Small intestine (tissue), 7 donors: Measurements from ENCODE around the gene TALDO1. TPM values are rescaled to one million over a fixed set of nuclear protein-coding genes. Genes with fewer than 3 reads are reported as not detected.

Experiments used
- DNase-seq, 2 donors: peaks; one replicate each; pipeline versions ENCODE4 v3.0.0 to v3.0.0-alpha.2; 2013
- FAIRE-seq: peaks from 2 replicates; lab custom pipeline; 2012; peaks lifted over from hg19 to GRCh38; lab: Jason Lieb, UNC
- H3K27ac ChIP-seq, 3 donors: one replicate each; pipeline ENCODE4 v1.5.1; 2013; ENCODE audit warnings: low read length in 2 of 3, mild to moderate bottlenecking in 2 of 3, control low read depth in 1 of 3, inconsistent platforms in 1 of 3, low read depth in 1 of 3, moderate library complexity in 1 of 3
- H3K27me3 ChIP-seq, 3 donors: one replicate each; pipeline ENCODE4 v1.6.1; 2013; ENCODE audit warnings: low read length in 3 of 3, inconsistent platforms in 1 of 3; ENCODE audit not compliant: control insufficient read depth in 3 of 3, insufficient read depth in 3 of 3
- H3K36me3 ChIP-seq, 3 donors: one replicate each; pipeline ENCODE4 v1.6.1; 2013; ENCODE audit warnings: low read length in 3 of 3, inconsistent platforms in 1 of 3, low read depth in 1 of 3, mild to moderate bottlenecking in 1 of 3, moderate library complexity in 1 of 3; ENCODE audit not compliant: control insufficient read depth in 3 of 3, insufficient read depth in 2 of 3
- H3K4me1 ChIP-seq, 3 donors: one replicate each; pipeline ENCODE4 v1.6.1; 2013; ENCODE audit warnings: low read length in 2 of 3, inconsistent platforms in 1 of 3, low read depth in 1 of 3, mild to moderate bottlenecking in 1 of 3, moderate library complexity in 1 of 3; ENCODE audit not compliant: control insufficient read depth in 3 of 3, insufficient read depth in 2 of 3
- H3K4me3 ChIP-seq, 3 donors: one replicate each; pipeline ENCODE4 v1.5.1; 2013; ENCODE audit warnings: low read length in 3 of 3, control low read depth in 1 of 3, inconsistent platforms in 1 of 3, low read depth in 1 of 3, mild to moderate bottlenecking in 1 of 3, moderate library complexity in 1 of 3
- H3K9me3 ChIP-seq, 2 donors: one replicate each; pipeline ENCODE4 v1.6.1; 2013; ENCODE audit warnings: low read depth in 1 of 2, low read length in 1 of 2; ENCODE audit not compliant: control insufficient read depth in 2 of 2, insufficient read depth in 1 of 2
- WGBS, 3 donors: extraction: QIAGEN DNeasy Blood & Tissue Kit; methylation state at CpG; one replicate each; pipeline ENCODE4 v1.1.7; 2013; 5-methylcytosine and 5-hydroxymethylcytosine counted together
- polyA plus RNA-seq, 4 donors: library from polyadenylated mRNA; stranded (reverse) in 3 of 4; unstranded in 1 of 4; fragments of 200-250 nt in 3 of 4; fragments of 120-200 nt in 1 of 4; gene quantifications; one replicate each; pipeline versions ENCODE4 v1.2.1 to v1.2.3, GENCODE V29; 2013
- donor health status: healthy with polysubstance abuse.
- donor health status: control.
- donor health status: control.
- donor health status: Bipolar disorder and iron deficiency.
- donor health status: healthy.

TALDO1 gene
- polyA plus RNA-seq, 4 donors = 97.9 to 188 (median 174) TPM

- Histone ChIP-seq H3K4me3 (no peak overlapping the region), H3K27me3 (peaks cover 0 to 32% (median 0%) of the 10 kb centered on the region in 3 donors), H3K9me3 (no peaks in the 10 kb centered on the region), H3K36me3 (peaks cover 0 to 29% (median 0%) of the 10 kb centered on the region in 3 donors), H3K4me1 (peaks cover 0 to 19% (median 0%) of the 10 kb centered on the region in 3 donors), H3K27ac (no peak overlapping the region)
- DNase-seq (no peak), FAIRE-seq (no peak)
- WGBS, 3 donors = 83 to 88% (median 87%) methylated on average over 22 to 24 of the region's 24 CpGs
Measured at GRCh38 chr11:787084-787675, 39.9 kb downstream of the TALDO1 start.

DNA sequence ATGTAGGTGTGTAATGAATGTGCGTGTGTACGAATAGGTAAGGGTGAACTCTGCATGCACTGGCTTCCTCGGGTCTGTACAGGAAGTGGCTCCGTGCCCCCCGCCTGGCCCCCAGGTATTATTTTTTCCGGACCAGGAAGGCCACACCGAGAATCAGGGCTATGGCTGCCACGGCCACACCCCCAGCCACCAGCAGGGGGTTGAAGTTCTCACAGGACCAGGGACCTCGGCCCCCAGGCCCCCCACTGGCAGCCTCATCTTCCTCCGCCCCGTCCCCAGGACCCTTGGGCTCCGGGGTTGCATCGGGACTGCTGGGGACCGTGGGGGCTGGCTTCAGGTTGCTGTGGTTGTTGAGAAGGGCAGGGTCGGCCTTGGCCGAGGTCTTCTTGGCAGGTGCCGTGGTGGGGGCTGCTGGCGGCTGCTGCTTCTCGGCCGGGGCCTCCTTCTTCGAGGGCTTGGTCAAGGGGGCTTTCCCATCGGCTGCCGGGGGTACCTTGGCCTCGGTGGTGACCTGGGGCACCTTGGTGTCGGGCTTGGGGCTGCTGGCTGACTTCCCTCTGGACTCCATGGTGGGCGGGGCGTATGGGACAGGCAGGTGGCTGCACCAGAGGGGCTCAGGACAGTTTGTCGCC, 40.9 kb downstream of the TALDO1 start:
- no peaks in the 10 kb centered on the region for H3K9me3 ChIP-seq
- peaks cover 0 to 37% (median 5%) of the 10 kb centered on the region in 3 donors for H3K36me3 ChIP-seq
- FAIRE-seq (no peak), DNase-seq (no peak)
- H3K4me1 ChIP-seq = peaks cover 0 to 15% (median 0%) of the 10 kb centered on the region in 3 donors
- no peak overlapping the region for H3K27ac ChIP-seq
- 17 to 57% (median 24%) methylated on average over 24 to 28 of the region's 28 CpGs for WGBS, 3 donors
- H3K4me3 ChIP-seq = no peak overlapping the region
- peaks cover 0 to 32% (median 0%) of the 10 kb centered on the region in 3 donors for H3K27me3 ChIP-seq

- H3K4me3 ChIP-seq = no peak overlapping the region
- WGBS, 3 donors = 15 to 31% (median 18%) methylated on average over 29 to 31 of the region's 31 CpGs
- FAIRE-seq = no peak
Measured at GRCh38 chr11:788953-789940, 42.0 kb downstream of the TALDO1 start.

DNA sequence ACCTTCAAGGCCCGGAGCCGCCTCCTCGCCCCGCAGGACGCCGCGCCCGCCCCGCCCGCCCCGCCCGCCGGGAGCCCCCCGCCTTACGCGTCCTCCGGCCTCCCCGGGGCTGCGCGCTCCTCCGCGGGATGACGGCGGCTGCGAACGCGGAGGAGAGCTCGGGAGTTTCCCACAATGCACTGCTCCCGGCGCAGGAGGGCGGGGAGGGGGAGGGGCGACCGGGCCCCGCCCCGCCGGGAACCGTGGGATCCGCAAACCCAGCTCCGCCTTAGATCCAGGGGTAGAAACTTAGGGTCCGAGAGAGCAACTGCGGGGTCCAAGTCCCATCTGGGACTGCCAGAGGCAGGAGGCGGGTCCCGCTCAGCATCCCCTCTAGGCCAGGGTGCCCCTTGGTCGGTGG, 42.7 kb downstream of the TALDO1 start, which contains the start of gene CEND1:
Gene CEND1, minus strand, starts transcription at position 148 of the 400 bp plus-strand sequence. CDS start 1,514 bp downstream, outside the sequence.
- H3K9me3 ChIP-seq = no peaks in the 10 kb centered on the region
- peaks cover 0 to 49% (median 5%) of the 10 kb centered on the region in 3 donors for H3K36me3 ChIP-seq
- WGBS, 3 donors = 3 to 5% (median 4%) methylated on average over 20 to 44 of the region's 44 CpGs
- H3K4me3 ChIP-seq = no peak within 1 kb of the TSS
- peak in 1 of 2 donors; percentile 45 for DNase-seq
- H3K4me1 ChIP-seq = peaks cover 0 to 16% (median 0%) of the 10 kb centered on the region in 3 donors
- peaks cover 0 to 32% (median 0%) of the 10 kb centered on the region in 3 donors for H3K27me3 ChIP-seq
- FAIRE-seq = no peak
- H3K27ac ChIP-seq = no peak within 1 kb of the TSS

More at GRCh38 chr11:788953-789940, 42.0 kb downstream of the TALDO1 start:
- Histone ChIP-seq H3K27ac (no peak overlapping the region), H3K4me1 (peaks cover 0 to 11% (median 0%) of the 10 kb centered on the region in 3 donors), H3K9me3 (no peaks in the 10 kb centered on the region), H3K27me3 (peaks cover 0 to 32% (median 0%) of the 10 kb centered on the region in 3 donors), H3K36me3 (peaks cover 0 to 46% (median 5%) of the 10 kb centered on the region in 3 donors)
- DNase-seq = no peak

GRCh38 chr11:790721-791564, 43.7 kb downstream of the TALDO1 start:
- H3K4me3 ChIP-seq = no peak overlapping the region
- H3K4me1 ChIP-seq = peaks cover 0 to 26% (median 4%) of the 10 kb centered on the region in 3 donors
- no peak for DNase-seq
- 63 to 71% (median 67%) methylated on average over 14 to 18 of the region's 18 CpGs for WGBS, 3 donors
- H3K36me3 ChIP-seq = peaks cover 0 to 49% (median 5%) of the 10 kb centered on the region in 3 donors
- H3K27me3 ChIP-seq = peaks cover 0 to 32% (median 0%) of the 10 kb centered on the region in 3 donors
- no peak overlapping the region for H3K27ac ChIP-seq
- FAIRE-seq = no peak
- H3K9me3 ChIP-seq = no peaks in the 10 kb centered on the region

DNA sequence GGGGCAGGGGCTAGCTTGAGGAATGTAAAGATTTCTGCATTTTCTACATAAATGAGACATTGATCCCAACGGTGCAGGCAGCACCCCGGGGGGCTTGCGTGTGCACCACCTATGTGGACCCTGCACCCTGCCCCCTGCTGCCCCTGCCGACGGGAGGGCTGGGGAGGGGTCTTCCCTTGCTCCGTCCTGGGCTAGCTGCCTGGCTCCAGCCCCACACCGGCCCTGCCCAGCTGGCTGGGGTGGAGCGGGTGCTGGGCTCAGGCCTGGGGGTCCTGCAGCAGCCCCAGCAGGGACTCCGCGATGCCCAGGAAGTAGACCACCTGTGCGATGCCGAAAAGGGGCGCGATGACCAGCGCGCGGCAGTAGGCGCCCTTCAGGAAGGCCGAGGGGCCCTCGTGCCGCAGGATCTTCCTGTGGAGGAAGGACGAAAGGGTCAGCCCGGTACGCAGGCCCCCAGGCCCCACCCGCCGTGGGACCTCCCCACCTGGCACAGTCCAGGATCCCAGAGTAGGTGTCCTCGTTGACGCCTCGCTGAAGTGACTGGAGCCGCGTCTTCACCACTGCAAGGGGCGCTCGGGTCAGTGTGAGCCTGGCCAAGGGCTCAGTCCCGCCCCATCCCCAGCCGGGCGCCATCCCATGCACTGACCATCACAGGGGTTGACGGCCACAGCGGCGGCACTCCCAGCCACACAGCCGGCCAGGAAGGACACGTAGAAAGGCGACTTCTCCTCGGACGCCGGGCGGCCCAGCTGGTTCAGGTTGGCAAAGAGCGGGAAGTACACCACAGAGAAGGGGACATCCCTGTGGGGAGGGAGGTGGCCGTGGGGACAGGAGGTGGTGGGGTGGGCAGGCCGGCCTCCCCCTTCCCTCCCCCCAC, 44.6 kb downstream of the TALDO1 start:
- FAIRE-seq (no peak), DNase-seq (no peak)
- Histone ChIP-seq H3K4me1 (peaks cover 3 to 34% (median 8%) of the 10 kb centered on the region in 3 donors), H3K27me3 (peaks cover 0 to 32% (median 0%) of the 10 kb centered on the region in 3 donors), H3K4me3 (no peak overlapping the region), H3K9me3 (no peaks in the 10 kb centered on the region), H3K36me3 (peaks cover 0 to 46% (median 5%) of the 10 kb centered on the region in 3 donors), H3K27ac (no peak overlapping the region)
- WGBS, 3 donors = 93 to 94% (median 93%) methylated on average over 39 to 49 of the region's 49 CpGs

- WGBS, 3 donors = 94 to 96% (median 94%) methylated on average over 9 to 15 of the region's 15 CpGs
- FAIRE-seq = no peak
Measured at GRCh38 chr11:792535-792821, 45.2 kb downstream of the TALDO1 start.

More at GRCh38 chr11:792535-792821, 45.2 kb downstream of the TALDO1 start:
- peaks cover 0 to 44% (median 5%) of the 10 kb centered on the region in 3 donors for H3K36me3 ChIP-seq
- peaks cover 0 to 32% (median 0%) of the 10 kb centered on the region in 3 donors for H3K27me3 ChIP-seq
- peaks cover 3 to 37% (median 10%) of the 10 kb centered on the region in 3 donors for H3K4me1 ChIP-seq
- no peaks in the 10 kb centered on the region for H3K9me3 ChIP-seq
- H3K4me3 ChIP-seq = no peak overlapping the region
- no peak overlapping the region for H3K27ac ChIP-seq
- DNase-seq = no peak
